ENCODE data around the gene BLMH. TPM values are rescaled to one million over a fixed set of nuclear protein-coding genes. Genes with fewer than 3 reads are reported as not detected.
A peak's percentile ranks its signal among the peaks of the same experiment; 100 is the strongest.
"Not testable (repeated sequence)": the region's sequence is repeated elsewhere in the genome, so short reads cannot be mapped to it uniquely, and the experiment has no call there.

The BLMH gene
- total and polyA plus RNA-seq, 8 donors = 5.4 to 32.4 (median 14.7) TPM; not detected in 1

DNA sequence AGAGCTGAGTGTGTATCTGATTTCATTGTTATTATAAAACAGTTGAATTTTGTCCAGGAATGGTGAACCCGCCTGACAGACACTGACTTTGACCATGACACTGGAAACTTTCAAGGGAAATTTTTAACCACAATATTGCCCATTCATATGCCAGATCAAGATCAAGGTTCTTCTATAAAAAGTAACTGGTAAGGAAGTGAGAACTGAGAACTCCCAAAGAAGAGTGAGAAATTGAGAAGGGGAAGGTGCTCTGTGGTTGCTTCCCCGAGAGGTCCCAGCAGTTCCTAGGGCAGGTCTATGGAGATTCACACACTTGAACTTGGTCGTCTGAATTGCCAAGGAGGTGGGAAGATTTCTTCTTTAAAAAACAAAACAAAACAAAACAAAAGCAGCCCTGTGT lies 83.5 kb downstream of the BLMH start:
- no peak for DNase-seq
- intact Hi-C loops (cut with DNase I; ENCODE audit: low total_unique reads) = no loop called here
- H3K27ac ChIP-seq = no peak overlapping the region
- peaks cover 0 to 35% (median 0%) of the 10 kb centered on the region in 3 donors for H3K27me3 ChIP-seq
- no peaks in the 10 kb centered on the region for H3K9me3 ChIP-seq
- TF ChIP-seq, protein P1, sequence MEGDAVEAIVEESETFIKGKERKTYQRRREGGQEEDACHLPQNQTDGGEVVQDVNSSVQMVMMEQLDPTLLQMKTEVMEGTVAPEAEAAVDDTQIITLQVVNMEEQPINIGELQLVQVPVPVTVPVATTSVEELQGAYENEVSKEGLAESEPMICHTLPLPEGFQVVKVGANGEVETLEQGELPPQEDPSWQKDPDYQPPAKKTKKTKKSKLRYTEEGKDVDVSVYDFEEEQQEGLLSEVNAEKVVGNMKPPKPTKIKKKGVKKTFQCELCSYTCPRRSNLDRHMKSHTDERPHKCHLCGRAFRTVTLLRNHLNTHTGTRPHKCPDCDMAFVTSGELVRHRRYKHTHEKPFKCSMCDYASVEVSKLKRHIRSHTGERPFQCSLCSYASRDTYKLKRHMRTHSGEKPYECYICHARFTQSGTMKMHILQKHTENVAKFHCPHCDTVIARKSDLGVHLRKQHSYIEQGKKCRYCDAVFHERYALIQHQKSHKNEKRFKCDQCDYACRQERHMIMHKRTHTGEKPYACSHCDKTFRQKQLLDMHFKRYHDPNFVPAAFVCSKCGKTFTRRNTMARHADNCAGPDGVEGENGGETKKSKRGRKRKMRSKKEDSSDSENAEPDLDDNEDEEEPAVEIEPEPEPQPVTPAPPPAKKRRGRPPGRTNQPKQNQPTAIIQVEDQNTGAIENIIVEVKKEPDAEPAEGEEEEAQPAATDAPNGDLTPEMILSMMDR (IDR thresholded peaks at IDR 0.05) = no peak
- no peak for TF ChIP-seq EP300 (IDR thresholded peaks at IDR 0.05)
- no peak for TF ChIP-seq POLR2A (IDR thresholded peaks at IDR 0.05)
- TF ChIP-seq POLR2AphosphoS5 (IDR thresholded peaks at IDR 0.05) = no peak
- H3K4me1 ChIP-seq = no peaks in the 10 kb centered on the region
- WGBS, 5 donors = 52 to 71% (median 67%) methylated on average over 3 of the region's 3 CpGs
- no peak overlapping the region for H3K4me3 ChIP-seq
- H3K36me3 ChIP-seq = no peaks in the 10 kb centered on the region

GRCh38 chr17:30207655-30208054 lies 84.1 kb downstream of the BLMH start:
- H3K36me3 ChIP-seq = no peaks in the 10 kb centered on the region
- DNase-seq = no peak
- peaks cover 0 to 35% (median 0%) of the 10 kb centered on the region in 3 donors for H3K27me3 ChIP-seq
- H3K4me3 ChIP-seq = no peak overlapping the region
- no peak overlapping the region for H3K27ac ChIP-seq
- intact Hi-C loops (cut with DNase I; ENCODE audit: low total_unique reads) = no loop called here
- no peak for TF ChIP-seq EP300 (IDR thresholded peaks at IDR 0.05)
- no peaks in the 10 kb centered on the region for H3K4me1 ChIP-seq
- H3K9me3 ChIP-seq = no peaks in the 10 kb centered on the region
- 77 to 85% (median 80%) methylated on average over 9 of the region's 9 CpGs for WGBS, 5 donors

- no peaks in the 10 kb centered on the region for H3K36me3 ChIP-seq
- no peak overlapping the region for H3K4me3 ChIP-seq
- intact Hi-C loops (cut with DNase I; ENCODE audit: low total_unique reads) = no loop called here
- H3K27ac ChIP-seq = no peak overlapping the region
- peaks cover 0 to 43% (median 0%) of the 10 kb centered on the region in 3 donors for H3K27me3 ChIP-seq
- DNase-seq = no peak
- no peaks in the 10 kb centered on the region for H3K4me1 ChIP-seq
- TF ChIP-seq EP300 (IDR thresholded peaks at IDR 0.05) (no peak), POLR2A (IDR thresholded peaks at IDR 0.05) (no peak), POLR2AphosphoS5 (IDR thresholded peaks at IDR 0.05) (no peak)
- TF ChIP-seq, protein P1 (IDR thresholded peaks at IDR 0.05) = no peak
- 59 to 77% (median 68%) methylated on average over 6 of the region's 6 CpGs for WGBS, 5 donors
- no peaks in the 10 kb centered on the region for H3K9me3 ChIP-seq
Observed at GRCh38 chr17:30203471-30203981, 88.2 kb downstream of the BLMH start.

- 74 to 80% (median 76%) methylated on average over 9 of the region's 9 CpGs for WGBS, 5 donors
- H3K36me3 ChIP-seq; H3K27ac ChIP-seq; H3K4me3 ChIP-seq; DNase-seq; H3K9me3 ChIP-seq; intact Hi-C loops (cut with DNase I; ENCODE audit: low total_unique reads); H3K4me1 ChIP-seq: not testable (repeated sequence)
- peaks cover 0 to 39% (median 0%) of the 10 kb centered on the region in 3 donors for H3K27me3 ChIP-seq
Observed at GRCh38 chr17:30200656-30201055, 91.1 kb downstream of the BLMH start.

GRCh38 chr17:30200106-30200505 lies 91.6 kb downstream of the BLMH start:
- H3K9me3 ChIP-seq = no peaks in the 10 kb centered on the region
- DNase-seq = peak in 1 of 2 donors; percentile 19
- no peak overlapping the region for H3K27ac ChIP-seq
- H3K27me3 ChIP-seq = peaks cover 0 to 33% (median 0%) of the 10 kb centered on the region in 3 donors
- no peaks in the 10 kb centered on the region for H3K36me3 ChIP-seq
- intact Hi-C loops (cut with DNase I; ENCODE audit: low total_unique reads) = no loop called here
- H3K4me3 ChIP-seq = no peak overlapping the region
- 71 to 80% (median 73%) methylated on average over 10 of the region's 10 CpGs for WGBS, 5 donors
- TF ChIP-seq POLR2AphosphoS5 (IDR thresholded peaks at IDR 0.05) (no peak), POLR2A (IDR thresholded peaks at IDR 0.05) (no peak), EP300 (IDR thresholded peaks at IDR 0.05) (no peak)
- TF ChIP-seq, protein P1 (IDR thresholded peaks at IDR 0.05) = no peak
- H3K4me1 ChIP-seq = no peaks in the 10 kb centered on the region
